DND-41 (cell line): ENCODE measurements around the gene CPLX1.
"Not testable (repeated sequence)": the region's sequence is repeated elsewhere in the genome, so short reads cannot be mapped to it uniquely, and the experiment has no call there.

Experiments
- ATAC-seq: fragments of 200-7000 bp; cut with Tn5 transposase; 3 replicates; pipeline ENCODE4 v1.9.1; 2021; ENCODE audit warnings: low read depth; ENCODE audit not compliant: insufficient read depth
- DNase-seq: peaks from one replicate; pipeline ENCODE4 v3.0.0-alpha.2; 2020
- H2AFZ ChIP-seq: 2 replicates; pipeline ENCODE4 v1.6.0; 2012; ENCODE audit warnings: low read depth, low read length
- H3K27ac ChIP-seq: 2 replicates; pipeline ENCODE4 v1.5.1; 2012; ENCODE audit warnings: low read length, inconsistent platforms
- H3K27me3 ChIP-seq: fragments of 200-600 bp; sonication (generic); 2 replicates; pipeline ENCODE4 v1.6.0; 2012; ENCODE audit warnings: low read length, mild to moderate bottlenecking, inconsistent platforms; ENCODE audit not compliant: insufficient read depth, poor library complexity
- H3K36me3 ChIP-seq: 2 replicates; pipeline ENCODE4 v1.5.1; 2012; ENCODE audit warnings: low read length, inconsistent platforms; ENCODE audit not compliant: insufficient read depth
- H3K4me1 ChIP-seq: 2 replicates; pipeline ENCODE4 v1.5.1; 2012; ENCODE audit warnings: mild to moderate bottlenecking, low read length; ENCODE audit not compliant: insufficient read depth
- H3K4me2 ChIP-seq: 2 replicates; pipeline ENCODE4 v1.6.0; 2012; ENCODE audit warnings: mild to moderate bottlenecking, moderate library complexity, low read length, inconsistent platforms; ENCODE audit not compliant: insufficient read depth
- H3K4me3 ChIP-seq, 2 experiments: fragments of 200-600 bp in 1 of 2; shearing (Covaris generic) in 1 of 2; 2 replicates each; pipeline ENCODE4 v1.5.1; 2012 to 2016; ENCODE audit warnings: inconsistent platforms in 2 of 2, low read length in 2 of 2, mild to moderate bottlenecking in 2 of 2, low read depth in 1 of 2, moderate library complexity in 1 of 2
- H3K79me2 ChIP-seq: 2 replicates; pipeline ENCODE4 v1.6.0; 2012; ENCODE audit warnings: low read length, inconsistent platforms; ENCODE audit not compliant: insufficient read depth
- H3K9ac ChIP-seq: 2 replicates; pipeline ENCODE4 v1.6.0; 2012; ENCODE audit warnings: low read depth, mild to moderate bottlenecking, inconsistent platforms, low read length, moderate library complexity
- H3K9me3 ChIP-seq: 2 replicates; pipeline ENCODE4 v1.5.1; 2012; ENCODE audit warnings: low read length, moderate library complexity, mild to moderate bottlenecking, inconsistent platforms; ENCODE audit not compliant: insufficient read depth, severe bottlenecking
- H4K20me1 ChIP-seq: 2 replicates; pipeline ENCODE4 v1.6.0; 2012; ENCODE audit warnings: low read length; ENCODE audit not compliant: insufficient read depth
- EZH2 ChIP-seq: IDR thresholded peaks from 3 replicates; pipeline ENCODE4 v1.6.1; 2012; ENCODE audit warnings: borderline replicate concordance, low read depth, mild to moderate bottlenecking, moderate library complexity, low read length, inconsistent platforms; ENCODE audit not compliant: severe bottlenecking
- TF ChIP-seq, protein P1 (sequence below): IDR thresholded peaks from 2 replicates; pipeline ENCODE4 v1.5.1; 2012; ENCODE audit warnings: borderline replicate concordance, low read length, moderate library complexity, mild to moderate bottlenecking; ENCODE audit not compliant: poor library complexity, severe bottlenecking; ENCODE audit errors: extremely low read depth

The CPLX1 gene

GRCh38 chr4:776743-777441, 49.0 kb downstream of the CPLX1 start:
- Histone ChIP-seq H3K4me2 (peak overlapping the region; percentile 19; the same call in 1 of the 2 replicates), H4K20me1 (peaks cover 83% of the 10 kb centered on the region), H3K4me3 (no peak overlapping the region), H3K36me3 (peaks cover 87% of the 10 kb centered on the region), H3K9me3 (no peaks in the 10 kb centered on the region), H3K27ac (peak overlapping the region; percentile 18; the same call in 1 of the 2 replicates), H2AFZ (no peak overlapping the region), H3K27me3 (no peaks in the 10 kb centered on the region), H3K9ac (no peak overlapping the region), H3K4me1 (peaks cover 27% of the 10 kb centered on the region), H3K79me2 (peaks cover 95% of the 10 kb centered on the region)
- TF ChIP-seq, protein P1, sequence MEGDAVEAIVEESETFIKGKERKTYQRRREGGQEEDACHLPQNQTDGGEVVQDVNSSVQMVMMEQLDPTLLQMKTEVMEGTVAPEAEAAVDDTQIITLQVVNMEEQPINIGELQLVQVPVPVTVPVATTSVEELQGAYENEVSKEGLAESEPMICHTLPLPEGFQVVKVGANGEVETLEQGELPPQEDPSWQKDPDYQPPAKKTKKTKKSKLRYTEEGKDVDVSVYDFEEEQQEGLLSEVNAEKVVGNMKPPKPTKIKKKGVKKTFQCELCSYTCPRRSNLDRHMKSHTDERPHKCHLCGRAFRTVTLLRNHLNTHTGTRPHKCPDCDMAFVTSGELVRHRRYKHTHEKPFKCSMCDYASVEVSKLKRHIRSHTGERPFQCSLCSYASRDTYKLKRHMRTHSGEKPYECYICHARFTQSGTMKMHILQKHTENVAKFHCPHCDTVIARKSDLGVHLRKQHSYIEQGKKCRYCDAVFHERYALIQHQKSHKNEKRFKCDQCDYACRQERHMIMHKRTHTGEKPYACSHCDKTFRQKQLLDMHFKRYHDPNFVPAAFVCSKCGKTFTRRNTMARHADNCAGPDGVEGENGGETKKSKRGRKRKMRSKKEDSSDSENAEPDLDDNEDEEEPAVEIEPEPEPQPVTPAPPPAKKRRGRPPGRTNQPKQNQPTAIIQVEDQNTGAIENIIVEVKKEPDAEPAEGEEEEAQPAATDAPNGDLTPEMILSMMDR = no peak
- TF ChIP-seq EZH2 = no peak
- DNase-seq = no peak
- ATAC-seq = no peak

- peaks cover 23% of the 10 kb centered on the region for H3K4me1 ChIP-seq
- peaks cover 87% of the 10 kb centered on the region for H3K36me3 ChIP-seq
- not testable (repeated sequence) for H3K4me2 ChIP-seq, H2AFZ ChIP-seq, DNase-seq, H3K27me3 ChIP-seq, H3K4me3 ChIP-seq, H3K9me3 ChIP-seq, H3K9ac ChIP-seq, H3K27ac ChIP-seq, ATAC-seq
- H4K20me1 ChIP-seq = peaks cover 81% of the 10 kb centered on the region
- peaks cover 98% of the 10 kb centered on the region for H3K79me2 ChIP-seq
These were observed 50.4 kb downstream of the CPLX1 start for GRCh38 chr4:775485-775884.

DNA sequence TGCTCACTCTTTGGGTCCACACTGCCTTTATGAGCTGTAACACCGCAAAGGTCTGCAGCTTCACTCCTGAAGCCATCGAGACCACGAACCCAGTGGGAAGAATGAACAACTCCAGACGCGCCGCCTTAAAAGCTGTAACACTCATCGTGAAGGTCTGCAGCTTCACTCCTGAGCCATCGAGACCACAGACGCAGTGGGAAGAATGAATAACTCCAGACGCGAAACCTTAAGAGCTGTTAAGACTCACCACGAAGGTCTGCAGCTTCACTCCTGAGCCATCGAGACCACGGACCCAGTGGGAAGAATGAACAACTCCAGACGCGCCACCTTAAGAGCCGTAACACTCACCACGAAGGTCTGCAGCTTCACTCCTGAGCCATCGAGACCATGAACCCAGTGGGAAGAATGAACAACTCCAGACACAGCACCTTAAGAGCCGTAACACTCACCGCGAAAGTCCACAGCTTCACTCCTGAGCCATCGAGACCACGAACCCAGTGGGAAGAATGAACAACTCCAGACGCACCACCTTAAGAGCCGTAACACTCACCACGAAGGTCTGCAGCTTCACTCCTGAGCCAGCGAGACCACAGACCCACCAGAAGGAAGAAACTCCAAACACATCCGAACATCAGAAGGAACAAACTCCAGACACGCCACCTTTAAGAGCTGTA, 51.4 kb downstream of the CPLX1 start:
- DNase-seq, H3K27me3 ChIP-seq, H3K4me3 ChIP-seq, H3K27ac ChIP-seq, H3K4me2 ChIP-seq, H3K9me3 ChIP-seq, H2AFZ ChIP-seq, H3K9ac ChIP-seq, ATAC-seq: not testable (repeated sequence)
- Histone ChIP-seq H3K36me3 (peaks cover 87% of the 10 kb centered on the region), H3K79me2 (peaks cover 98% of the 10 kb centered on the region), H3K4me1 (peaks cover 14% of the 10 kb centered on the region), H4K20me1 (peaks cover 81% of the 10 kb centered on the region)

DNA sequence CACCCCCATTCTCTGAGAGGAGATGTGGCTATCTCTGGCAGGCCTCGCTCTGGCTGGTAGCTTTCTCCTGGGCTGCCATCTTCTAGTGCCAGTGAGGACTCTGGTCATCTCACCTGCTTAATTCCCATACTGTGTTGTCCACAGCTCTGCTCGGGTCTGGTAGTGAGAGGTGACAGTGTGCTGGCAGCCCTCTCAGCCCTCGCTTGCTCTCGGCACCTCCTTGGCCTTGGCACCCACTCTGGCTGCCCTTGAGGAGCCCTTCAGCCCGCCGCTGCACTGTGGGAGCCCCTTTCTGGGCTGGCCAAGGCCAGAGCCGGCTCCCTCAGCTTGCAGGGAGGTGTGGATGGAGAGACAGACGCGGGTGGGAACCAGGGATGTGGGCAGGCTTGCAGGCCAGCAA, 52.7 kb downstream of the CPLX1 start:
- peaks cover 83% of the 10 kb centered on the region for H4K20me1 ChIP-seq
- no peak for DNase-seq
- no peak overlapping the region for H3K4me3 ChIP-seq
- peaks cover 88% of the 10 kb centered on the region for H3K36me3 ChIP-seq
- peaks cover 6% of the 10 kb centered on the region; the same call in 1 of the 2 replicates for H3K4me1 ChIP-seq
- no peaks in the 10 kb centered on the region for H3K27me3 ChIP-seq
- ATAC-seq = no peak
- H3K9me3 ChIP-seq = no peaks in the 10 kb centered on the region
- no peak overlapping the region for H2AFZ ChIP-seq
- peaks cover 97% of the 10 kb centered on the region for H3K79me2 ChIP-seq
- no peak overlapping the region for H3K4me2 ChIP-seq
- no peak overlapping the region for H3K27ac ChIP-seq
- no peak for TF ChIP-seq EZH2
- TF ChIP-seq, protein P1 = no peak
- H3K9ac ChIP-seq = no peak overlapping the region
